HG02870 (cell line): ENCODE measurements around the gene GID4.
"Not testable (repeated sequence)": the region's sequence is repeated elsewhere in the genome, so short reads cannot be mapped to it uniquely, and the experiment has no call there.

Source experiments
- ATAC-seq: cut with Tn5 transposase; IDR thresholded peaks from one replicate; pipeline ENCODE4 v1.9.1; 2021; ENCODE audit warnings: mild to moderate bottlenecking, moderate library complexity; ENCODE audit not compliant: unreplicated experiment

Gene GID4

GRCh38 chr17:18038861-18039534, at the start of gene GID4, which contains the start of gene ATPAF2:
GID4 (plus strand) TSS chr17:18039408; CDS start chr17:18039465, 57 bp downstream.
ATPAF2 (minus strand) TSS chr17:18039168; CDS start chr17:18039013, 155 bp downstream.
- peak; percentile 85 for ATAC-seq

- no peak for ATAC-seq
These were observed 49.6 kb upstream of the GID4 start for GRCh38 chr17:17989618-17990017.

GRCh38 chr17:17990282-17990681, 48.9 kb upstream of the GID4 start:
- ATAC-seq, result no peak

DNA sequence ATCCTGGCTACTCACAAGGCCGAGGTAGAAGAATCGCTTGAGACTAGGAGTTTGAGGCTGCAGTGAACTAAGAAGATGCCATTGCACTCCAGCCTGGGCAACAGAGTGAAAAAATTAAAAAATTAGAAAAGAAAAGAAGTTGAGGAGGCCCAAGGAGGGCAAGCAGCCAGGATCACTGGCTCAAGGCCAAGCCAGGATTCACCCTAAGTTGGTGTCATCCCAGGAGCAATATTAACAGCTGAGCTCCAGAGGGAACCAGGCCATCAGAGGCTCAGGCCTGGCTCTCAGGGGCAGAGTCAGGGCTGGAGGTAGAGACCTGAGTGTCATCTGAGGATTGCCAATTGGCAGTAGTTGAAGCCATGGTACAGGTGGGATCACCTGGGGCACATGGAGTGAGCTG, 45.8 kb upstream of the GID4 start:
- no peak for ATAC-seq

DNA sequence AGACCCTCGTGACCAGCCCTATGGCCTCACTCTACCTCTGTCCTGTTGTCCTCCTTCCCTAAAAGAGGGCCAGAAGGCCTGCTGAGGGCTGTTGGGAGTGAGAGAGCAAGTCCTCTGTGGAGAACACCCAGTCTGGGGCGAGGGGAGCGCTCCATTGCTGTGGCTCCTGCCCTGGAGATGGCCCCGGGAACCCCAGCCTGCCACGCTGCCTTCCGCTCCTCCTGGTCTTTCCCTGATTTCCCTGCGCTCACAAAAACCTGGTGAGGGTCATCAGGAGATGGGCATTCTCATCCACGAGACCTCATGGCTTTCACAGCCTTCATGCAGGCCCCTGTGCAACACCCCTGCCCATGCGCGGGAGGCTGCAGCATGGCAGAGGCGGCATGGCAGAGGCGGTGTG, 45.4 kb upstream of the GID4 start:
- ATAC-seq, result no peak

DNA sequence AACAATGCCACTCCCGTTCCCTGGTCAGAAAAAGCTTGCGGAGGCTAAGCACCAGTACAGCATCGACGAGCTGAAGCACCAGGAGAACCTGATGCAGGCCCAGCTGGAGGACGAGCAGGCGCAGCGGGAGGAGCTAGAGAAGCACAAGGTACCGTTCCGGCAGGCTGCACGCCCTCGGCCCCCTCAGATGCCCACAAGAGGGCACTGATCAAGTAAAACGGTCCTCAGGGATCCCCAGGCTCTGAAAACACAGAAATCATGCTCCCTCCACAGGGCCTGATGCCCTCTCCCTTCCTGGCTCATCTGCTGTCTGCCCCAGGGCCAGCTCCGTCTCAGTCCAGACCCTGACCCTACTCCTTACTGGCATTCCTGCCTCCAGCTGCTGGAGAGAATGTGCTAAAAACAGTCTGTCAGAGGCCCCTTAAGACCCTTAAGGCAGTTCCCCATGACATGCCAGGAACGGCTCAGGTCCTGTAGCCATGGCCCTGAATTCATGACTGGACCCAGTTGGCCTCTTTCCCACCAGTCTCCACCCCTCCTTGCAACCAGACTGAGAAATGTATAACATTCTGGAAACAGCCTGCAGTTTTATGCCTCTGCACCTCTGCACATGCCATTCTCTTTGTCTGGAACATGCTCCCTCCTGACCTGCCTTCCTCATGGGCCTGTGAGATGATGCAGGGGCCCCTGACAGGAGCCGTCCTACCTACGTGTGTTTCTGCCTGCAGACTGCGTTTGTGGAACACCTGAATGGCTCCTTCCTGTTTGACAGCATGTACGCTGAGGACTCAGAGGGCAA, 44.7 kb upstream of the GID4 start:
- ATAC-seq, result no peak

DNA sequence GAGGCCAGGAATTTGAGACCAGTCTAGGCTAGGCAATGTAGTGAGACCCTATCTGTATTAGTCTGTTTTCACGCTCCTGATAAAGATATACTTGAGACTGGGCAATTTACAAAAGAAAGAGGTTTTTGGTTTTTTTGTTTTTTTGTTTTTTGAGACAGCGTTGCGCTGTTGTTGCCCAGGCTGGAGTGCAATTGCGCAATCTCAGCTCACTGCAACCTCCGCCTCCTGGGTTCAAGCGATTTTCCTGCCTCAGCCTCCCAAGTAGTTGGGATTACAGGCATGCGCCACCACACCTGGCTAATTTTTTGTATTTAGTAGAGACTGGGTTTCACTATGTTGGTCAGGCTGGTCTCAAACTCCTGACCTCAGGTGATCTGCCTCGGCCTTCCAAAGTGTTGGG, 43.3 kb upstream of the GID4 start:
- not testable (repeated sequence) for ATAC-seq

GRCh38 chr17:17998934-17999333, 40.3 kb upstream of the GID4 start:
- ATAC-seq, result no peak

- no peak for ATAC-seq
These were observed 39.7 kb upstream of the GID4 start for GRCh38 chr17:17999364-18000029.

DNA sequence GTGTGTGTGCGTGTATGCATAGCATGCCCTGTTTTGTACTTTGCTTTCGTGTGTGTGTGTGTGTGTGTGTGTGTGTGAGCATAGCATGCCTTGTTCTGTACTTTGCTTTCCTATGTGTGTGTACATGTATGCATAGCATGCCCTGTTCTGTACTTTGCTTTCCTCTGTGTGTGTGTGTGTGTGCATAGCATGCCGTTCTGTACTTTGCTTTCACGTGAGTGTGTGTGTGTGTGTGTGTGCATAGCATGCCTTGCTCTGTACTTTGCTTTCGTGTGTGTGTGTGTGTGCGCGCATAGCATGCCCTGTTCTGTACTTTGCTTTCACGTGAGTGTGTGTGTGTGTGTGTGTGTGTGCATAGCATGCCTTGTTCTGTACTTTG, 39.2 kb upstream of the GID4 start:
- no peak for ATAC-seq

GRCh38 chr17:18002171-18002570, 37.0 kb upstream of the GID4 start:
- no peak for ATAC-seq

GRCh38 chr17:18004345-18004744, 34.9 kb upstream of the GID4 start:
- ATAC-seq, result no peak

DNA sequence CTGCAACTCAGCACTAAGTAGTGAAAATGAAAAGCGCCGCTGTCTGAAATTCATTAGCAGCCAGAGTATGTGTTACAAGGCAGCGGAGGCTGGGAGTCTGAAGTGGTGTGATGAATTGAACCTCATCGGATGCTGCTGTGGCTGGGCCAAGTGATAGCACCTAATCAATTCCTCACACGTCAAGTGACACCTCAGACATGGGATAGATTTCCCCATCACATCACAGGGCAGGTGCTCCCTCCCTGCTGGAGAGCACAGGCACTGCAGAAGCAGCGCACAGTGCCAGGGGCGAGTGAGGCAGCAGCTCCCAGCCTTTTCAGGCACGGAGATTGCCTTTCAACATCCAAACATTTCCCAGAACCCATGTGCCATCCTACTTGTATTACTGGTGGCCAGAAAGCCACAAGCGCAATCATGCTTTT, 34.3 kb upstream of the GID4 start:
- no peak for ATAC-seq

- no peak for ATAC-seq
These were observed 33.7 kb upstream of the GID4 start for GRCh38 chr17:18005496-18005895.

DNA sequence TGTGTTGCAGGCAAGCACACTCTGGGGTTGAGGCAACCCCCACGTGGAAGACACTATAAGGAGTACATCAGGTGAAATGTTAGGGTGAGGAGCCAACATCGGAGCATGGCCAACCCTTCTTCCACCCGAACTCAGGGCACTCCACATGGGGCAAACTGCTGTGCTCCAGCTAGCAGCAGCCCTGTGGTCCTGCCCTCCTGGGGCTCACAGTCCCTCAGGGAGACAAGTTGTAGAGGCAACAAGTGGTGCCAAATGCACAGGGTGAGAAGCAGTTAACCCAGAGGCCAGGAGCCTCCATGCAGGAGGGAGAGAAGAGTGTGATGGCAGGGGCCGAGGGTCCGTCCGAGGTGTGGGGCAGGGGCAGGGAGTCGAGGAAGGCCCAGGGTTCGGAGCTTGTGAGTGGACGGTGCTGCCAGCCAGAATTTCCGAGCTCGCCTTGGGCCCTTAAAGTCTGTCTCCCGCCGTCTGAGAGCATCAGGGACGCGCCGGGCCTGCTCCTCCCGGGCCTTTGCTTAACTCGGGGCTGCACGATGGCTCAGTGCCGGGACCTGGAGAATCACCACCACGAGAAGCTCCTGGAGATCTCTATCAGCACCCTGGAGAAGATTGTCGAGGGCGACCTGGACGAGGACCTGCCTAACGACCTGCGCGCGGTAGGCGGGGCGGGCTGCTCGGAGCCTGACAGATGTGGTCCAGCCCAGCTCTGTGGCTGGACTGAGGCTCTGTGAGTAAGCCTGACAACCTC, 32.5 kb upstream of the GID4 start:
- ATAC-seq, result no peak

- no peak for ATAC-seq
These were observed 30.5 kb upstream of the GID4 start for GRCh38 chr17:18008496-18009268.

DNA sequence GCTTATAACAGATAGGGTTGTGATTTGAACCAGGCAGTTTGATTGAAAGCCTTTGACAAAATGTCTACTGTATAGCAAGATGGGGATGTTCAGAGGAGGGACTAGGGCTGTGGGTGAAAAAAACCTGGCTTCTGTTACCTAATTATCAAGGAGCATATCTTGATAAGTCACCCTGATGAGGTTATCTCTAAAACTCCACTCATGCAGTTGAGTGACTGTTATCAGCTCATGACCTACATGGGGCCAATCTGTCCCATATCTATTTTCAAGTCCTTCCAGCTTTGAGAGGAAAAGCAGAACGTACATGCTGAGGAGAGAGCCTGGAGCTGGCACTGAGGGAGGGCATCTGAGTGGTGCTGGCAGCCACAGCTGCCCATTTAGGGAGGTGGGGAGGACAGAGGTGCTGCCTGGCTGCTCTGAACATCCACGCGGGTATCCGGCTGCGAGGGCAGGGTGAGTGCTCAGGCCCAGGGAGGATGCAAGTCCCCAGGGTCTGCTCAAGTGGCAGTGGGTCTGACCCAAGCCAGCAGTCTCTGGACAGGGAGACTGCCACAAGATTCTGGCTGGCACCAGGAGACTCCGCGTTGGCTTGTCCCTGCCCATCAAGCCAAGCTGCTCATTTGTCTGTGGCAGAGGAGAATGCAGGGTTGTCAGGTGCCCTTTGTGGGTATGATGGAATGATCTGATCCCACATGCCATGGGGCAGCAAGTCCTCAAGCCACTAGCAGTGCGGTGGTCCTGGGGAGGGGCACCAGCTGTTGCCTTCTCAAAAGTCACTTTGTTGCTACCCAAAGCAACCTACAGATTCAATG, 29.4 kb upstream of the GID4 start:
- no peak for ATAC-seq

DNA sequence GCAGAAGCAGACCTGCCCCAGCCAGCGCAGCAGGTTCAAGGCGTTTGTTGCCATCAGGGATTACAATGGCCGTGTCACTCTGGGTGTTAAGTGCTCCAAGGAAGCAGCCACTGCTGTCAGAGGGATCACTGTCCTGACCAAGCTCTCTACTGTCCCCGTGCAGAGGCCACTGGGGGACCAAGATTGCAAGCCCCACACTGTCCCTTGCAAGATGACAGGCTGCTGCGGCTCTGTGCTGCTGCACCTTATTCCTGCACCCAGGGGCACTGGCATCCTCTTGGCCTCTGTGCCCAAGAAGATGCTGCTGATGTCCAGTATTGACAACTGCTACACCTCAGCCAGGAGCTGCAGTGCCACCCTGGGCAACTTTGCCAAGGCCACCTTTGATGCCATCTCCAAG, 27.9 kb upstream of the GID4 start:
- ATAC-seq, result no peak

DNA sequence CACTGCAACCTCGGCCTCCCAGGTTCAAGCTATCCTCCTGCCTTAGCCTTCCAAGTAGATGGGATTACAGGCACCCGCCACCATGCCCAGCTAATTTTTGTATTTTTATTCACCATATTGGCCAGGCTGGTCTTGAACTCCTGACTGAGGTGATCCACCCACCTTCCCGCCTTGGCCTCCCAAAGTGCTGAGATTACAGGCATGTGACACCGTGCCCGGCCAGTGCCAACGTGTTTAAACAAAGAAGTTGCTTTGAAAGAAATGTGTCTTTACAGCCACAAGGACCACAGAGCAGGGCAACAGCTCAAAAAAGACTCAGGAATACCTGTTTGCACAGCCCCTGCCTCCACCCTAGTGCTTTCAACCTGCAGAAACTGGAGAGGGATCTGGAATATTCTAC, 25.2 kb upstream of the GID4 start:
- ATAC-seq, result no peak

DNA sequence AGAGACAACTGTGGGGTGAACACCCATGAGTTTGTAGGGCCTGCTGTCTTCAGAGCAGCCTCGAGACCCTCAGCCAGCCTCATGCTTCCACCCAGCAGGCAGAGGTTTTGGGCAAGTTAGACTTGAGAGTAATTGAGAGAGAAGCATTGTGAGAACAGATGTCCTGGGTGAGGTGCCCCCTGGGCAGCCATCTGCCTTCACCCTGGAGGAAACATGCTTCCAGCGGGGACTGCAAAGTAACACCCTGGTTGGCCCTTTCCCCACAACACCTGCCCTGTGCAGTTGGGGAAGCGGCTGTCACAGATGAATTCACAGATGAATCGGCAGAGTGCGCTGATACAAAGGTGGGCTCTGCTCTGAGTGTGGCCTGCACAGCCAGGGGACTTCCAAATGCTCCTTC, 23.6 kb upstream of the GID4 start:
- no peak for ATAC-seq
